Karpas-422 (cell line): ENCODE measurements around the gene TAF11. TPM values are rescaled to one million over a fixed set of nuclear protein-coding genes. Genes with fewer than 3 reads are reported as not detected.
"Not testable (repeated sequence)": the region's sequence is repeated elsewhere in the genome, so short reads cannot be mapped to it uniquely, and the experiment has no call there.

Source experiments
- DNase-seq: peaks from one replicate; pipeline ENCODE4 v3.0.0-alpha.2; 2015
- H2AFZ ChIP-seq: fragments of 200-600 bp; sonication (generic); 2 replicates; pipeline ENCODE4 v1.6.1; 2014; ENCODE audit warnings: antibody characterized with exemption, low read length, mixed read lengths
- H3K27ac ChIP-seq: fragments of 200-600 bp; sonication (generic); 2 replicates; pipeline ENCODE4 v1.5.1; 2014; ENCODE audit warnings: mild to moderate bottlenecking, low read length, moderate library complexity
- H3K27me3 ChIP-seq: fragments of 200-600 bp; sonication (generic); 2 replicates; pipeline ENCODE4 v1.6.1; 2014; ENCODE audit warnings: low read length, mixed read lengths
- H3K36me3 ChIP-seq: fragments of 200-600 bp; sonication (generic); 2 replicates; pipeline ENCODE4 v1.6.1; 2014; ENCODE audit warnings: low read length, mixed read lengths; ENCODE audit not compliant: insufficient read depth
- H3K4me1 ChIP-seq: fragments of 200-600 bp; sonication (generic); 2 replicates; pipeline ENCODE4 v1.6.1; 2014; ENCODE audit warnings: mild to moderate bottlenecking, low read length, mixed read lengths
- H3K4me2 ChIP-seq: fragments of 200-600 bp; sonication (generic); 2 replicates; pipeline ENCODE4 v1.6.1; 2014; ENCODE audit warnings: low read length, low read depth, mild to moderate bottlenecking; ENCODE audit not compliant: poor library complexity, severe bottlenecking
- H3K4me3 ChIP-seq: fragments of 200-600 bp; sonication (generic); 2 replicates; pipeline ENCODE4 v1.5.1; 2014; ENCODE audit warnings: mild to moderate bottlenecking, antibody characterized with exemption, low read length, mixed read lengths
- H3K79me2 ChIP-seq: fragments of 200-600 bp; sonication (generic); 2 replicates; pipeline ENCODE4 v1.6.1; 2014; ENCODE audit warnings: mild to moderate bottlenecking, low read length, mixed read lengths
- H3K9ac ChIP-seq: fragments of 200-600 bp; sonication (generic); 2 replicates; pipeline ENCODE4 v1.6.0; 2014; ENCODE audit warnings: low read length
- H3K9me2 ChIP-seq: fragments of 200-600 bp; sonication (generic), shearing (Covaris generic); replicated peaks from 2 replicates; pipeline ENCODE4 v1.6.0; 2014; ENCODE audit warnings: mild to moderate bottlenecking, low read length, moderate library complexity; ENCODE audit not compliant: insufficient read depth
- H3K9me3 ChIP-seq: fragments of 300-700, 200-600 bp; sonication (generic); 2 replicates; pipeline ENCODE4 v1.6.1; 2014; ENCODE audit warnings: low read length, mixed read lengths
- H4K20me1 ChIP-seq: fragments of 200-600 bp; sonication (generic); 2 replicates; pipeline ENCODE4 v1.6.1; 2014; ENCODE audit warnings: mild to moderate bottlenecking, antibody characterized with exemption, low read length, low read depth; ENCODE audit not compliant: insufficient read depth
- total RNA-seq: library from RNA; depleted of rRNA; stranded (reverse); fragments of >200 nt; shearing (Covaris generic); gene quantifications from 2 replicates; pipeline ENCODE4 v1.2.3, GENCODE V29; 2014; ENCODE audit warnings: low replicate concordance; rRNA removed

TAF11 gene
- total RNA-seq: 15.9 and 19.1 TPM in 2 replicates

- Histone ChIP-seq H3K79me2 (peaks cover 66% of the 10 kb centered on the region), H2AFZ (peak within 1 kb of the TSS; percentile 85), H3K36me3 (peaks cover 11% of the 10 kb centered on the region; the same call in 1 of the 2 replicates), H3K9ac (peak within 1 kb of the TSS; percentile 92), H3K27me3 (no peaks in the 10 kb centered on the region), H3K27ac (peak within 1 kb of the TSS; percentile 45), H3K4me3 (peak within 1 kb of the TSS; percentile 94), H3K9me2 (no peaks in the 10 kb centered on the region), H3K4me1 (peaks cover 30% of the 10 kb centered on the region), H3K4me2 (peak within 1 kb of the TSS; percentile 95), H3K9me3 (no peaks in the 10 kb centered on the region), H4K20me1 (0 out of 2 replicates have a peak, but pooled peaks cover 3% of the 10 kb centered on the region)
- peak; percentile 96 for DNase-seq
These were observed at the start of gene TAF11 for GRCh38 chr6:34887753-34888513. TSS of gene TAF11 (minus strand) at chr6:34888042. CDS start at chr6:34887957, 85 bp downstream.

GRCh38 chr6:34934516-34934915 is 46.7 kb upstream of the TAF11 start:
- no peak overlapping the region for H3K9ac ChIP-seq
- no peaks in the 10 kb centered on the region for H3K27me3 ChIP-seq
- no peak overlapping the region for H3K27ac ChIP-seq
- H4K20me1 ChIP-seq: peaks cover 22% of the 10 kb centered on the region
- no peaks in the 10 kb centered on the region for H3K9me2 ChIP-seq
- no peak overlapping the region for H2AFZ ChIP-seq
- H3K9me3 ChIP-seq: no peaks in the 10 kb centered on the region
- no peak for DNase-seq
- H3K4me2 ChIP-seq: no peak overlapping the region
- H3K79me2 ChIP-seq: peaks cover 7% of the 10 kb centered on the region
- no peaks in the 10 kb centered on the region for H3K36me3 ChIP-seq
- H3K4me1 ChIP-seq: peaks cover 3% of the 10 kb centered on the region; the same call in 1 of the 2 replicates
- H3K4me3 ChIP-seq: no peak overlapping the region

GRCh38 chr6:34932202-34932601 is 44.4 kb upstream of the TAF11 start:
- H3K4me3 ChIP-seq, H3K27me3 ChIP-seq, H3K36me3 ChIP-seq, H3K9me2 ChIP-seq, H3K4me2 ChIP-seq, H3K27ac ChIP-seq, H2AFZ ChIP-seq, DNase-seq, H3K9ac ChIP-seq, H3K9me3 ChIP-seq, H3K79me2 ChIP-seq: not testable (repeated sequence)
- Histone ChIP-seq H3K4me1 (peaks cover 11% of the 10 kb centered on the region), H4K20me1 (peaks cover 27% of the 10 kb centered on the region)

- peaks cover 35% of the 10 kb centered on the region for H4K20me1 ChIP-seq
These were observed 42.4 kb upstream of the TAF11 start for GRCh38 chr6:34930221-34930620.

GRCh38 chr6:34929241-34929978 is 41.6 kb upstream of the TAF11 start:
- Histone ChIP-seq H3K79me2 (peaks cover 4% of the 10 kb centered on the region), H3K36me3 (no peaks in the 10 kb centered on the region), H4K20me1 (peaks cover 35% of the 10 kb centered on the region), H3K4me1 (peaks cover 8% of the 10 kb centered on the region), H3K27me3 (no peaks in the 10 kb centered on the region), H3K27ac (no peak overlapping the region), H3K4me2 (no peak overlapping the region), H3K9ac (no peak overlapping the region), H2AFZ (no peak overlapping the region), H3K9me3 (no peaks in the 10 kb centered on the region), H3K9me2 (no peaks in the 10 kb centered on the region), H3K4me3 (no peak overlapping the region)
- DNase-seq: no peak

More at GRCh38 chr6:34930221-34930620, 42.4 kb upstream of the TAF11 start:
- DNase-seq: peak; percentile 35
- Histone ChIP-seq H3K27ac (no peak overlapping the region), H3K79me2 (peaks cover 4% of the 10 kb centered on the region), H3K4me1 (peaks cover 11% of the 10 kb centered on the region), H3K9ac (no peak overlapping the region), H3K9me3 (no peaks in the 10 kb centered on the region), H3K36me3 (no peaks in the 10 kb centered on the region), H2AFZ (no peak overlapping the region), H3K9me2 (no peaks in the 10 kb centered on the region), H3K4me3 (no peak overlapping the region), H3K4me2 (no peak overlapping the region), H3K27me3 (no peaks in the 10 kb centered on the region)

GRCh38 chr6:34928695-34929094 is 40.9 kb upstream of the TAF11 start:
- no peaks in the 10 kb centered on the region for H3K9me2 ChIP-seq
- H3K4me1 ChIP-seq: peaks cover 8% of the 10 kb centered on the region
- H3K27ac ChIP-seq: no peak overlapping the region
- no peak overlapping the region for H3K9ac ChIP-seq
- no peaks in the 10 kb centered on the region for H3K36me3 ChIP-seq
- peaks cover 4% of the 10 kb centered on the region for H3K79me2 ChIP-seq
- H3K27me3 ChIP-seq: no peaks in the 10 kb centered on the region
- H4K20me1 ChIP-seq: peaks cover 39% of the 10 kb centered on the region
- no peak overlapping the region for H3K4me2 ChIP-seq
- no peak overlapping the region for H3K4me3 ChIP-seq
- no peaks in the 10 kb centered on the region for H3K9me3 ChIP-seq
- DNase-seq: peak; percentile 40
- H2AFZ ChIP-seq: no peak overlapping the region

- Histone ChIP-seq H3K9ac (no peak overlapping the region), H3K9me3 (no peaks in the 10 kb centered on the region), H3K9me2 (no peaks in the 10 kb centered on the region), H3K27me3 (no peaks in the 10 kb centered on the region), H3K4me2 (no peak overlapping the region), H3K79me2 (peaks cover 4% of the 10 kb centered on the region), H3K4me1 (peaks cover 8% of the 10 kb centered on the region), H4K20me1 (peaks cover 40% of the 10 kb centered on the region), H3K27ac (no peak overlapping the region), H3K4me3 (no peak overlapping the region), H2AFZ (no peak overlapping the region), H3K36me3 (no peaks in the 10 kb centered on the region)
- DNase-seq: peak; percentile 34
These were observed 40.4 kb upstream of the TAF11 start for GRCh38 chr6:34928220-34928619.

GRCh38 chr6:34926655-34927054 is 38.8 kb upstream of the TAF11 start:
- Histone ChIP-seq H3K9me2 (no peaks in the 10 kb centered on the region), H4K20me1 (peaks cover 39% of the 10 kb centered on the region), H3K79me2 (no peaks in the 10 kb centered on the region), H3K9ac (no peak overlapping the region), H3K4me2 (no peak overlapping the region), H3K27me3 (no peaks in the 10 kb centered on the region), H3K4me1 (peaks cover 8% of the 10 kb centered on the region), H3K4me3 (no peak overlapping the region), H3K9me3 (no peaks in the 10 kb centered on the region), H2AFZ (no peak overlapping the region), H3K27ac (no peak overlapping the region), H3K36me3 (no peaks in the 10 kb centered on the region)
- DNase-seq: peak; percentile 14
